ENCODE results near the gene CCM2.

GRCh38 chr7:45000093-45001032, at the start of gene CCM2:
- no peak for TF ChIP-seq POLR2AphosphoS5 (IDR thresholded peaks at IDR 0.05)
- no peak for TF ChIP-seq EP300 (IDR thresholded peaks at IDR 0.05)
